HG03378 (cell line): ENCODE results near the gene CARTPT.

Experiments
- ATAC-seq: cut with Tn5 transposase; IDR thresholded peaks from one replicate; pipeline ENCODE4 v1.9.1; 2021; ENCODE audit warnings: mild to moderate bottlenecking, moderate library complexity; ENCODE audit not compliant: unreplicated experiment

CARTPT gene

DNA sequence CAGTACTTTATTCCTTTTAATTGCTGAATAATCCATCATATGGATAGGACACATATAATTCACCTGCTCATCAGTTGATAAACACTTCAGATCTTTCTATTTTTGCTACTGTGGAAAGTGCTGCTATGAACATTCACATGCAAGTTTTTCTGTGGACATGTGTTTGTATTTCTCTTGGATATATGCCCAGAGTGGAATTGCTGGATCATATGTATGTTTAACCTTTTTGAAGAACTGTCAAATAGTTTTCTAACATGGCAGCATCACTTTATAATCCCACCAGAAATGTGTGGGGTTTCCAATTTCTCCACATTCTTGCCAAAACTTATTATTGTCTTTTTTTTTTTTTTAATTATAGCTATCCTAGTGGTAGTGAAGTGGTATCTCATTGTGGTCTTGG, 15.1 kb downstream of the CARTPT start:
- ATAC-seq, result no peak

DNA sequence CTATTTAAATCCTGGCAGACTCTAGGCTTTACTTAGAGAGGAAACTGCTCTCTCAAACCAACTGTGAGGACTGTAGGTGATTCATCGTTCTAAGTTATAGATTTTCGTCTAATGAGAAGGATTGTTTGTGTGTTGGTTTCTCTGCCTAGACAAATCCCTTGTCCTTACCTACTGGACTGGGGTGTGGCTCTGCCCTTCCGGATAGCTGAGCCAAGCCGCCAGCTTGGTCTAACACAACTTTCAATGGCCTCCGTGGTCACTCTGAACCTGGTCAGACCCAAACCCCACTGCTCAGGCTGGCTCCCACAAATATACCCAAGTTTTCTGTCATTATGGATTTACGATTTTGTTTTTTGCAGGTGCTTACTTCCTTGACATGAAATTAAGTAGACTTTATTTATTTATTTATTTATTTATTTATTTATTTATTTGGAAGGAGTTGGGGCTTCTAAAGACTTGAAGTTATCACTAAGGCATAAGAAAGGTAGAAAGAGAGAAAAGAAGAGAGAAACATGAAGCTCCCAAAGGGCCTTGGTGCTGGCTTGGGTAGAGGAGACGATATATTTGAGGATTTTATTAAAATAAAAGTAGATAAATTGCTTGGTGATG, 19.0 kb downstream of the CARTPT start:
- no peak for ATAC-seq

DNA sequence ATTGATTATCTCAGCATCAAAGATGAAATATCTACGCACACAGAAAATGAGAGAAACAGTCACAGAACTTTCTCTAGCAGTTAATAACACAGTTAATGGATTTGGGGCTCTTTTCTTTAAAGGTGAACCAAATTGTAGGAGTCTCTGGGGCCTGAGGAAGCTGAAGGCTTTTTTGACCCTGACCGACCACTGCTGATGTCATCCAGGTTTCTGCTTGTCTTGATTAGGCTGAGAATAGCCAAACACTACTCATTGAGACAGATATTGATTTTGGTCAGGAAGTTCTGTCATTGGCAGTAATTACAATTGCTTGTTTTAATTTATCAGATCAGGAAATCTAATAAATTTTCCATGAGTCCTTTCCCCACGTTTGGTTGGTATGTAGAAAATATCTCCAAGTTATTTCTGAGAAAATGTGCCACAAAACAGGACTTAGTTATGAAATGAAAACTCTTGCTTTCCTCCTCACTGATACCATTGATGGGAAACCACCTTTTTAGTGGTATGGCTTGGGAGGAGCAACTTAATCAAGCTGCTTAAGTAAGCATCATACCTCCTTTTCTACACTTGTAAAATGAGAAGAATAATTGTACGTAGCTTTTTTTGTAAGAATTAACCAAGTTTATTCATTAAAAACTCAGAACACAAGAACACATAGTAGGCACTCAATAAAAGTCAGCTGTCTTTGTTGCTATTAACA, 19.7 kb downstream of the CARTPT start:
- no peak for ATAC-seq

DNA sequence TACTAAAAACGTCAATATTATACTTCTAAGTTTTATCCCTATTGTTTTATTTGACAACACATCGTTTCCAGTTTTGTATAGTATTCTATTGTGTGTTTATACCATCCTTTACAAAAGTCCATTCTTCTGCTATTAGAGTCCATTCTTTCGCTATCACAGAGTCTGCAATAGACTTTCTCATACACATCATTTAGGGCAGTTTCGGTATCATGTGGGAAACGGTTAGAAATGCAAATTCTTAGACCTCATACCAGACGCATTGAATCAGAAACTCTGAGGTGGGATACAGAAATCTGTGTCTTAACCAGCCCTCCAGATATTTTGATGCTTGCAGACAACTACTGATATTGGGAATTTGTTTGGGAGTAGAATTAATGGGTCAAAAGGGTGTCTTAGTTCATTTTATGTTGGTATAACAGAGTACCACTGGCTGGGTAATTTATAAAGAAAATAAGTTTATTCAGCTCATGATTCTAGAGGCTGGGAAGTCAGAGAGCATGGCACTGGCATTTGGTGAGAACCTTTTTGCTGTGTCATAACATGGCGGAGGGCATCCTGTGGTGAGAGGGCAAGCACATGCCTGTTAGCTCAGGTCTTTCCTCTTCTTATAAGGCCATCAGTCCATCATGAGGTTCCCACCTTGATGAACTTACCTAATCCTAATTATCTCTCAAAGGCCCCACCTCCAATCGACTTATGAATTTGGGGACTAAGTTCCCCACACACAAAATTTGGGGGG, 21.1 kb downstream of the CARTPT start:
- peak; percentile 88 for ATAC-seq

DNA sequence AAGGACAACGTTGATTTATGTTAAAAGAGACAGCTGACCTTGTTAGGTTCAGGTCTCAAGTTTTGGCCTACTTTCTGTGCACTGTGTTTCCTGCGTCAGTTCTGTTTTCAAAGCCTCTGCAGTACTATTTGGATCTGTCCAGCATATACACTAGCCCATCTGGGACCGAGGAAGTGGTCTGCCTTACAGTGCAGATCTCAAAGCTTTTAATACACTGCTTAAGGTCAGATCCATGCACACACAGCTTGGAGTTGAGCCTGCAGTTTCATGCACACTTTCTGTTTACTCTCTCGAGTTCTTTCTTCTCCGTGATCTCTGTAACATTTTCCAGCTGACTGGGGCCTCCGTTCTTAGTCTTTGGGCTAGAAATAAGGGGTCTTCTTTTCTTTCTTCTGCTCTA, 24.1 kb downstream of the CARTPT start:
- ATAC-seq, result no peak

DNA sequence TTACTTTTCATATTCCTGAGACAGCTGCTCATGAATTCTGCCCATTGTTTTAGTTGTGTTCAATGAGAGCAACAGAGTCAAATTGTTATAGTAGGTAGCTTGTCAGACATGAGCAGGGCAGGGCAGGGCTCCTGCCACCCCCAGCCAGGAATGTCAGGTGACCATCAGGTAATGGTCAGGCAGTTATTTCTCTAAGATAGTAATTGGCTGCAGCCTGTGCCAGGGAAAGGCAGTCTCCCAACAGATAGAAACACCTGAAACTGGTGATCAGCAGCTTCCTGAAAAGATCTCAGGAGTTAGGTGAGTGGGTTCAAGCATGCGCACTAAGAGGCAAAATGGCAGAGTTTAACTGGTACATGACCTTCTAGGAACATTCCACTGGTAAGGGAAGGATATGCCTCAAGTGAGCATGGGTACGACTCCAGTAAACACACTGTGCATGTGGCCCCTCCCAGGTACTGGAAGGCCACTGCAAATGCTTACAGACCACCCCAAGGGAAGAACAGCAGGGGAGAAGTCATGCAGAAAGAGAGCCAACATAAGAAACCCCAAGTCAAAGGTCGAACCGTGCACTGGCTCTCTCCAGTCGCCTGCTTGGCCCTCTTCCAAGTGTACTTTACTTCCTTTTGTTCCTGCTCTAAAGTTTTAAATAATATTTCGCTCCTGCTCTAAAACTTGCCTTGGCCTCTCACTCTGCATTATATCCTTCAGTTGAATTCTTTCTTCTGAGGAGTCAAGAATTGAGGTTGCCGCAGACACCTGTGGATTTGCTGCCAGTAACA, 25.1 kb downstream of the CARTPT start:
- ATAC-seq, result no peak

DNA sequence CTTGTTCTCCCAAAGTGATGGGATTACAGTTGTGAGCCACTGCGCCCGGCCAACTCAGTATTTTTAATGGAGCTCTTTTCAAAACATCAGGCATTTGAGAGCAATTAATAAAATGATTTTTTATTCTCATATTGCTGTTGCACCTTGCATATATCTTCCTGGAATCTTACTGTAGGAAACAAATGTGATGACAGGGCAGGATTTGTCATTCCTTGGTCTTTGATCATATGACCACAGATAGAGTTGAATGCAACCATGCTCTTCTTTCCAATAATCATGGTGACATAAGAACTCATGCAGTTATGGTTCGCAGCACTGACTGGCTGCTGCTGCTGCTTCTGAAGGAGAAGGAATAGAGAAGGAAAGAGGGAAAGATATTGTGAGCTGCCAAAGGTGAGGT, 28.1 kb downstream of the CARTPT start:
- ATAC-seq, result no peak

DNA sequence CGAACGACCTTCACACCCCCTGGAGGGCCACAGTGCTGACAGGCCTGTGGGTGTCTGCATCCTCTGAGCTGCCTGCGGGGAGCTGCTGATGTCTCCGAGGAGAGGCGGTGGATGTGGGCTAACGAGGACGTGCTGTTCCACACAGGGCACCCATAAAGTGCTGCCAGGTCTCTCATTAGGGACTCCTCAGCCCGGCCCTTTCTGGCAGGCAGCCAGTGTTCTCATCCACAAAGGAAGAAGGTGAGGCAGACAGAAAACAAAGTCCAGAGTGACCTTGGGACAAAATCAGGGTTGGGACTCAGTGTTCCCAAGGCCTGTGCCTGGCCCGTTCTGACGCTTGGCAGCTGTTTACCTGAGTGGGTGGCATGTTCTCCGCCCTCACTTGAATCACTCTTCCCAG, 29.3 kb downstream of the CARTPT start:
- ATAC-seq, result no peak

DNA sequence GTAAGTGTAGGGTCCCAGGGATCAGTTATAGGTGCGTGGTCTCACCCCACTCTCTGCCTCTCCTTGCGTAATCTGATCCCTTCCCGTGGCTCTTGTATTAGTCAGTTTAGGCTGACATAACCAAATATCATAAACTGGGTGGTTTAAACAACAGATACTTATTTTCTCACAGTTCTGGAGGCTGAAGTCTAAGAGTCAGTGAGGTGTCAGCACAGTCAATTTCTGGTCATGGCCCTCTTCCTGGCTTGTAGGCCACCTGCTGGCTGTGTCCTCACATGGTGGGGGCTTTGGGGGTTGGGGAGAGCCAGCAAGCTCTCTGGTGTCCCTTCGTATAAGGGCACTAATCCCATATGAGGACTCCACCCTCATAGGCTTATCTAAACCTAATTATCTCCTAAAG, 32.3 kb downstream of the CARTPT start:
- no peak for ATAC-seq

DNA sequence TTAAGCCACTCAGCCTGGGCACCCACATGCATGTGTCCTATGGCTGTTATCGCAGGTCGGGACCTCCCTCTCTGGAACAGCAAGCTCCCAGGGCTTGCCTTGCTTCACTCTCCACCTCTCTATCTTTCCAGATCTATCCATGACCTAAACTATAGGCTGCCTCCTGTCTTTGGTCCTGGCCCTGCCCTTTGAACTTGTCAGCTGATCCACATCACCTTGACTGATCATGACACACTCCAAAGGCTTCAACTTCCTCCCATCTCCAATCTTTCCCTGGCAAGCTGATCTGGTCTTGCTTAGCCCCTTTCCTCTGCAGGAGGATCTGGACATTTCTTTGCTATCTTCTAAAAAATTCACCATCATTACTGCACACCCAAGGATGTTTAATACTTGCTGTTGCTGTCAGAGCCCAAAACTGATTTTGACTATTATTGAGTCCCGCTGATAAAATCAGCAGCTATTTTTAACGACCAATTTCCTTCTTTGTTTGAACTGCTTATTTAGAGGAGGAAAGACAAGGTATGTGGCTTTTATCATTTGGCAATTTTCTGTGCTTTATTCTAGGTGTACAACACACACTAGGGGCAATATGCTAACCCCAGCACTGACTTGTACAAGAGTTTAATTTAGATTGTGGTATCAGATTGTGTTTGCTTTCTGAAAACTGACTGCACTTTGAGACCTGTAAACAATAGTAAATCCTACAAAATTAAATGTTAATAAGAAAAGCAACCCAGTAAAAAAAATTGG, 33.5 kb downstream of the CARTPT start:
- ATAC-seq, result no peak

DNA sequence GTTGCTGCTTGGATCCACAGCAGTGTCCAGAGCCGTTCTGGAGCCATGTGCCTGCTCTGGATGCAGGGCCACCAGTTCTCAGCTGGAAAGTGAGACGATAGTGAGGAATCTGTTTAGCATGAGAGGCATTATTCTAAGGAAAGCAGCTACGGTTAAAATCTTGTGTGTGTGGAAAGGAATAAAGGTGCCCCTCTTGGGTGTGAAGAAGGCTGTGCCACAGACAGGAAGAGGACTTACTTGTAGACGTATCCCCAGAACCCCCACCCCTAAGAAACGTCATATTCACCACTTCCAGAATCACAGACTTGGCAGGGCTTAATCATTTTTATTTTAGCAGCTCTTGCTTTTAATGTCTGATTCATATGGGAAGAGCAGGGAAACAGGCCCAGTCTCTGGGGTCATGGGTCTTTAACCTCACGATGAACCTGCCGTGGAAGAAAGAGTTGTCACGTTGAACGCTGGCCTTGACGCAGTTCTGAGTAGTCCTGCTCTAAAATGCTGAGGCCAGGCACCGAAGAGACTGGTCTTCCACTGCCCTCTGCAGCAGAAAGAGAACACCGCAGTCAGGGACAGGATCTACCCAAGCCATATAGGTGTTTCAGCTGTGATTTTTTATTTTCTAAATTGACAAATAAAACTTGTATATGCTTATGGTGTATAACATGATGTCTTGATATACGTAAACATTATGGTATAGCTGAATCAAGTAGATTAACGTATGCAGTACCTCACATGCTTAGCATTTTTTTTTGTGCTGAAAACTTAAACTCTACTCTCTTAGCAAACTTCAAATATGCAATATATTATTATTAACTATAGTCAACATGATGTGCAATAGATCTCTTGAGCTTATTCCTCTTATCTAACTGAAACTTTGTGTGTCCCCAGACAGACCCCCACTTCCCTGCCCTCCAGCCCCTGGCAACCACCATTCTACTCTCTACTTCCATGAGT, 38.8 kb downstream of the CARTPT start:
- ATAC-seq, result peak; percentile 81

DNA sequence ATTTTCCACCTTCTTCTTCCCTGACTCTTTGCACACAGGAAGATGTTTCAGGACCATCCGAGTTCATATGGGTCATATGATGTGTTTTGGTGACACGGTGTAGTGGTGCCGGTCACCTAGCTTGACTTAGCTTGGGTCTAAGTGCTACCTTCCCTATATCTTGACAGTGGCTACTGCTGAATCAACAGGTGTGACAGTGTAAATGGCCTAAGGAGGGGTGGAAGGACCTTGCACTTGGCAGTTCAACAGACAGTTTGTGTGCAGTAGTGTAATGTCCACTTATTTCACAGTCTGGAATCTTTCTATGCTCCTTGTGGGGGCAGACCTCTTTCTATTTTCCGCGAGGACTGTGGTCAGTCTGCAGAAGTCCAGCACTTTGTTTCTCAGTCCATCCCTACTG, 43.8 kb downstream of the CARTPT start:
- no peak for ATAC-seq

DNA sequence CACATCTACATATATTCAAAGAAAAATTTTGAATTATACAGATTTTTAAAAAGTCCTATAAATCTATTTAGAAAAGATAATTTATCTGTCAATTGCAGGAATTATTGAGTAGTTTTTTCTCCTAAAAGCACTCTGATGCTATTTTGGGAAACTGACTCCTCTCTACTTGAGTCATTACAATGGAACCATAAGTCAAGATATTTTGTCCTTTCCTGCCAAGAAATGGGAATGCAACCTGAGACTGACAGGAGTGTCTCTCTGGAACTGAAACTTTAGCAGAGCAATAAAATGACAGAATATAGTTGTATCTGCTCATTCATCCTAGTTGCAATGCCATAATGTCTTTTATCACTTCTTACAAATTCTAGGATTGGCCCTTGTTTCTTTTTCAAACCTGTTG, 48.6 kb downstream of the CARTPT start:
- no peak for ATAC-seq

DNA sequence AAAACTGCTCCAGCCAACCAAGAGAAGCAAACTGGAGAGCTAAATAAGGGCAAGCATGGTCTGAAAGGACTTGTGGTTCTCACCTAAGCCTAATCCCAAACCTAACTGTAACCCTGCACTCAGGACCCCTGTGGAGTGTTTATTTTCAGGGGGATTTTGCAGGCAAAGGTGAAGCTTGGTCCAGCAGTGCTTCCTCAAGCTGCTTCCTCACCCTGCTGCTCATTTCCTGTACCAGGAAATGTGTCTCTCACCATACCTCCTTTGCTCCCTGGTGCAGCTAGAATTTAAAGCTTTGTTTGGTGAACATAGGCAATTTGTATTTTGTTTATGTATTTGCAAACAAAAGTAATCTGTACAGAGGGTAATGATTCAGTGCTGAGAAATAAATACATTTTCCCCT, 50.2 kb downstream of the CARTPT start:
- no peak for ATAC-seq

DNA sequence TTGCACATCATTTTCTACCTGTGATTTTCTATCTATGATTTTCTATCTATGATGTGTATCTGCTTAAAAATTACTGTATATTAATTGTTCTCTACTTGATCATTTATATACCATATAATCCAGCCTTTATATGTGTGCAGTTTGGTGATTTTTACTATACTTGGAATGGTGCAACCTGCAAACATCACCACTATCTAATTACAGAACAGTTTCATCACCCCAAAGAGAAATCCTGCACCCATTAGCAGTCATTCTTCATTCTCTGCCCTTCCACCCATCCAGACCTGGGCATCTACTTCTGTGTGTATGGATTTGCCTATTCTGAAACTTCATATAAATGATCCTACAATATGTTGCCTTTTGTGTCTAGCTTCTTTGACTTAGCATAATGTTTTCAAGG, 51.3 kb downstream of the CARTPT start:
- ATAC-seq, result no peak
